CD4-positive, CD25-positive, alpha-beta regulatory T cell (primary cell): ENCODE results near the gene MEGF6. TPM values are rescaled to one million over a fixed set of nuclear protein-coding genes. Genes with fewer than 3 reads are reported as not detected.

ENCODE experiments used
- ATAC-seq, 2 donors: fragments of 150-1000 bp; cut with Tn5 transposase; one replicate each; pipeline ENCODE4 v1.10.0; 2021; ENCODE audit warnings: low read depth in 2 of 2, moderate number of reproducible peaks in 2 of 2, moderate library complexity in 1 of 2
- DNase-seq, 3 donors: peaks; one replicate each; pipeline versions ENCODE4 v3.0.0 to v3.0.0-alpha.2; 2012 to 2022; ENCODE audit warnings: mixed read lengths in 1 of 3
- H3K27ac ChIP-seq: one replicate; pipeline ENCODE4 v1.7.0; 2013; ENCODE audit warnings: mild to moderate bottlenecking, low read length; ENCODE audit not compliant: insufficient read depth, poor library complexity, severe bottlenecking
- H3K27me3 ChIP-seq: one replicate; pipeline ENCODE4 v1.7.0; 2013; ENCODE audit warnings: low read length; ENCODE audit not compliant: control insufficient read depth, insufficient read depth
- H3K36me3 ChIP-seq: one replicate; pipeline ENCODE4 v1.7.0; 2013; ENCODE audit warnings: mild to moderate bottlenecking, low read length, moderate library complexity; ENCODE audit not compliant: control insufficient read depth, insufficient read depth
- H3K4me1 ChIP-seq: 2 replicates; pipeline ENCODE4 v1.7.0; 2013; ENCODE audit warnings: mild to moderate bottlenecking, low read length; ENCODE audit not compliant: insufficient read depth, control insufficient read depth, poor library complexity, severe bottlenecking
- H3K4me3 ChIP-seq: one replicate; pipeline ENCODE4 v1.7.0; 2013; ENCODE audit warnings: low read depth, mild to moderate bottlenecking, low read length, moderate library complexity
- H3K9me3 ChIP-seq, 2 experiments: 1 replicate in 1 of 2; 2 replicates in 1 of 2; pipeline ENCODE4 v1.7.0; 2013; ENCODE audit warnings: low read length in 2 of 2, mild to moderate bottlenecking in 1 of 2, moderate library complexity in 1 of 2; ENCODE audit not compliant: control insufficient read depth in 2 of 2
- H3K27ac Mint-ChIP-seq, 3 donors: one replicate each; pipeline ENCODE4 v1.8.0; 2020 to 2022; ENCODE audit warnings: mild to moderate bottlenecking in 3 of 3, mixed read lengths in 3 of 3, moderate library complexity in 2 of 3
- H3K27me3 Mint-ChIP-seq: one replicate; pipeline ENCODE4 v1.8.0; 2022; ENCODE audit warnings: mild to moderate bottlenecking, mixed read lengths
- H3K36me3 Mint-ChIP-seq: one replicate; pipeline ENCODE4 v1.8.0; 2020; ENCODE audit warnings: mixed read lengths
- H3K4me1 Mint-ChIP-seq, 4 donors: one replicate each; pipeline ENCODE4 v1.8.0; 2020 to 2022; ENCODE audit warnings: mixed read lengths in 4 of 4, mild to moderate bottlenecking in 1 of 4
- H3K4me3 Mint-ChIP-seq, 4 donors: one replicate each; pipeline ENCODE4 v1.8.0; 2020 to 2022; ENCODE audit warnings: mild to moderate bottlenecking in 4 of 4, mixed read lengths in 4 of 4, moderate library complexity in 3 of 4
- H3K9me3 Mint-ChIP-seq, 7 donors: one replicate each; pipeline ENCODE4 v1.8.0; 2020 to 2022; ENCODE audit warnings: mixed read lengths in 7 of 7, mild to moderate bottlenecking in 3 of 7, moderate library complexity in 2 of 7
- polyA plus RNA-seq, 4 donors: library from polyadenylated mRNA; unstranded; fragments of 300-500 nt; fragmentation: Illumina TruSeq; gene quantifications; one replicate each; pipeline ENCODE4 v1.2.3, GENCODE V29; 2021
- total RNA-seq: library from RNA; stranded (reverse); gene quantifications from one replicate; pipeline ENCODE4 v1.2.3, GENCODE V29; 2022

The MEGF6 gene
- total and polyA plus RNA-seq, 5 donors from 2014 or later: 4.7 to 123 (median 6.8) TPM

DNA sequence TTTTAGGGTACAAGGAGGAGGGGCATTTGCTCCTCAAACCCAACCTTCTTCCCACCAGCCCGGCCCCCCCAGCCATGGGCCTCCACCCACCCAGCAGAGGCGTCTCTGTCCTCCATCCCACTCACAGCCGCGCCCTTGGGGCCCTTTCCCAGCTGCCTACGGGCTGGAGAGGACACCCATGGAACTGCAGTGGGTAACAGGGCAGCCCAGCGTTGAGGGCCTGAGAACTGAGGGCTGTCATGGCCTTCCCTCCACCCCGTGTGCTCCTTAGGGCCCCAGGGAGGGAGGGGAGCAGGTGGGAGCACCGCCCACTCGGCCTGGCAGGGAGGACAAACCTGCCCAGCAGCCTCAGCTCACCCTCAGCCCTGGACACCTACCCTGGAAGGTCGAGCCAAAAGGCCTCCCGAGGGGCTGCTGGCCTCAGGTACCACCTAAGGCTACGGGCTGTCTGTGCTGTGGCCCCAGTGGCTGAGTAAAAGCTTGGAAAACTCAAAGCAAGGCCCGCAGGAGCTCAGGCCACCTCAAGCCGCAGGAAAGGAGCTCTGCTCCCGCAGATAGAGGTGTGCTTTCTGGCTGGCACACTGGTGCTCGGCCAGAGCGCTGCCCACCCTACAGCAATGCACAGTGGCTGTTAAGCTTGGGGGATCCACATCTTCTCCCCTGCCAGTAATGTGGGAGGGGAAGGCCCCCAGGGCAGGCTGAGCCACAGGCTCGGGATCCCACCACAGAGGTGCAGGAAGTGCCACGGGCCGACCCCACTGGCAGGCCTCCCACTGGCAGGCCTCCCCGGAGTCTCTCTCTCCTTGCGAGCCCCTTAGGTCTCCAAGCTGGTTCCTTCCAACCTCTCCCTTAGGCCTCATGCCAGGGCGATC is 159.1 kb downstream of the MEGF6 start:
- Histone ChIP-seq H3K4me3 (no peak overlapping the region), H3K9me3 (no peaks in the 10 kb centered on the region), H3K27me3 (no peaks in the 10 kb centered on the region), H3K27ac (no peak overlapping the region), H3K36me3 (no peaks in the 10 kb centered on the region), H3K4me1 (peaks cover 19% of the 10 kb centered on the region)
- no peaks in the 10 kb centered on the region for H3K36me3 Mint-ChIP-seq
- no peak overlapping the region for H3K4me3 Mint-ChIP-seq
- peaks cover 0 to 6% (median 0%) of the 10 kb centered on the region in 7 donors for H3K9me3 Mint-ChIP-seq
- ATAC-seq (no peak), DNase-seq (no peak)
- peaks cover 0 to 9% (median 0%) of the 10 kb centered on the region in 4 donors for H3K4me1 Mint-ChIP-seq
- H3K27me3 Mint-ChIP-seq: peaks cover 8% of the 10 kb centered on the region
- no peak overlapping the region for H3K27ac Mint-ChIP-seq

DNA sequence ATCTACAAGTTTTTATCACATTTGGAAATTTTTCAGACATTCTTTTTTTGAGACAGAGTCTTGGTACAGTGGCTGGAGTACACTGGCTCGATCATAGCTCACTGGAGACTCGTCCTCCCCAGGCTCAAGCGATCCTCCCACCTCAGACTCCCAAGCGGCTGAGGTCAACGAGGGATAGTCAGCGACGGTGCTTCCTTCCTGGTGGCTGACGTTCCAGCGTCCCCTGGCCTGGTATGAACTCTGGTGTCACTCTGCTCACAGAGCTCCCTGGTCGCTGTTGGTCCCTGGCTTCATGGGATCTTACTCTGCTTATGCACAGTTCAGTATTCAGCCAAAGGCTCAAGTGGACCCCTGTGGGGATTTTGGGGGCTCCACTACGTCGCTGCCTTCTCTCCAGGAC is 160.3 kb downstream of the MEGF6 start:
- H3K9me3 ChIP-seq: no peaks in the 10 kb centered on the region
- Mint-ChIP-seq H3K4me3 (no peak overlapping the region), H3K27ac (no peak overlapping the region), H3K27me3 (peaks cover 8% of the 10 kb centered on the region), H3K4me1 (peaks cover 0 to 9% (median 0%) of the 10 kb centered on the region in 4 donors), H3K9me3 (peaks cover 0 to 6% (median 2%) of the 10 kb centered on the region in 7 donors), H3K36me3 (no peaks in the 10 kb centered on the region)
- ATAC-seq: no peak
- no peak overlapping the region for H3K4me3 ChIP-seq
- H3K36me3 ChIP-seq: no peaks in the 10 kb centered on the region
- H3K27ac ChIP-seq: no peak overlapping the region
- H3K27me3 ChIP-seq: no peaks in the 10 kb centered on the region
- DNase-seq: no peak
- H3K4me1 ChIP-seq: peaks cover 19% of the 10 kb centered on the region

DNA sequence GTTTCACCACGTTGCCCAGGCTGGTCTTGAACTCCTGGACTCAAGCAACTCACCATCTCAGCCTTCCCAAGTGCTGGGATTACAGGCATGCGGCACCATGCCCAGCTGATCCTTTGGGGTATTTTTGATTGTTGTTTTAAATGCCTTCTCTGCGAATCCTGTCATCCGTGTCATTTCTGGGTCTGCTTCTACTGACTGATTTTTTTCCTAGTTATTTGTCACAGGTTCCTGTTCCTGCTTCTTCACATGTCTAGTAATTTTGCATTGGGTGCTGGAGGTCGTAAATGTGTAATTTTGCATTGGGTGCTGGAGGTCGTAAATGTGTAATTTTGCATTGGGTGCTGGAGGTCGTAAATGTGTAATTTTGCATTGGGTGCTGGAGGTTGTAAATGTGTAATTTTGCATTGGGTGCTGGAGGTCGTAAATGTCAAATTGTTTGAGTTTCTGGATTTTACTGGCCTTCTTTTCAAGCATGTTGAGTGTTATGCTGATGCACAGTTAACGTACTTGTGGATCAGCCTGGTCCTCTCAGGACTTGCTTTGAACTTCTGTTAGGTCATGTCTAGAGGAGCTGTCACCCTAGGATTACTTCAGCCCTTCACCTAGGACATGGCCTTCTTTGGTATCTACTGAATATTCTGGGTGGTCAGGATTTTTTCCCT is 161.0 kb downstream of the MEGF6 start:
- Mint-ChIP-seq H3K9me3 (peaks cover 0 to 6% (median 2%) of the 10 kb centered on the region in 7 donors), H3K36me3 (no peaks in the 10 kb centered on the region), H3K4me1 (peaks cover 0 to 6% (median 0%) of the 10 kb centered on the region in 4 donors), H3K4me3 (no peak overlapping the region), H3K27ac (no peak overlapping the region), H3K27me3 (peaks cover 8% of the 10 kb centered on the region)
- ATAC-seq (no peak), DNase-seq (no peak)
- H3K36me3 ChIP-seq: no peaks in the 10 kb centered on the region
- no peaks in the 10 kb centered on the region for H3K9me3 ChIP-seq
- H3K4me1 ChIP-seq: peaks cover 19% of the 10 kb centered on the region
- H3K27me3 ChIP-seq: no peaks in the 10 kb centered on the region
- H3K4me3 ChIP-seq: no peak overlapping the region
- H3K27ac ChIP-seq: no peak overlapping the region

DNA sequence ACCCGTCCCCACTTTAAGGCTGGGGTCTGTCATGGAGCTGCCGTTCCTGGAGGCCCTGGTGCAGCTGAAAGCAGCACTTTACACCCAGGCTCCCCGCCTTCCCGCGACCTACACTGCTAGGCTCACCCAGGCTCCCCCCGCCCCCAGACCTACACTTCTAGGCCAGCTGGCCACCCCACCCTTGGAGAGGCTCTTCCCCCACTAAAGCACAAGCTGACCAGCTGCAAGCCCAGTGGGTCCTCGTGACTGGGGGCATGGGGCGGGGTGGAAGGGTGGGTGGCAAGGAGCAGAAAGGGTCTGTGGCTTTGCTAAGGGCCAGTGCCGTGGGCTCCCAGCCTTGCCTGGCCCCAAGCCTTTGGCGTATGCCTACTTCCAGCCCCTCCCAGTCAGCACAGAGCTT is 166.6 kb downstream of the MEGF6 start:
- Histone ChIP-seq H3K36me3 (no peaks in the 10 kb centered on the region), H3K27ac (no peak overlapping the region), H3K4me3 (no peak overlapping the region), H3K9me3 (no peaks in the 10 kb centered on the region), H3K27me3 (no peaks in the 10 kb centered on the region), H3K4me1 (no peaks in the 10 kb centered on the region)
- Mint-ChIP-seq H3K27ac (no peak overlapping the region), H3K36me3 (no peaks in the 10 kb centered on the region), H3K4me1 (no peaks in the 10 kb centered on the region), H3K9me3 (peaks cover 0 to 5% (median 2%) of the 10 kb centered on the region in 7 donors), H3K27me3 (peaks cover 8% of the 10 kb centered on the region), H3K4me3 (no peak overlapping the region)
- no peak for DNase-seq
- ATAC-seq: no peak

DNA sequence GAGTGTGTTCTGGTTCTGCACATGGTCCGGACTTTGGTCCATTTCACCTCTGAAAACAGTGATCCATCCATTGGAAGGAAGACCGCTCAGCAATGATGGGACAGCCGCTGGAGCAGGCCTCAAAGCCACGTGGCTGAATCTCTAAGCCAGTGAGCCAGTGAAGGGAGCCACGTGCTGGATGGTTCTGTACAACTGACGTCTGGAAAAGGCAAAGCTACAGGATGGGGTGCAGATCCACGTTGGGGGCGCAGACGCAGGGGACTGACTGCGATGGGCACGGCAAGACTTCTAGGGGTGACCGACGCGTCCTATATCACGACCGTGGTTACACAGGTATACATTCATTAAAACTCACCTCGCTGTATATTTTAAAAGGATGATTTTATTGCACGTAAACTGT is 167.0 kb downstream of the MEGF6 start:
- no peak overlapping the region for H3K4me3 ChIP-seq
- no peaks in the 10 kb centered on the region for H3K4me1 Mint-ChIP-seq
- no peaks in the 10 kb centered on the region for H3K36me3 Mint-ChIP-seq
- H3K9me3 Mint-ChIP-seq: peaks cover 0 to 5% (median 2%) of the 10 kb centered on the region in 7 donors
- ATAC-seq (no peak), DNase-seq (no peak)
- no peaks in the 10 kb centered on the region for H3K27me3 ChIP-seq
- H3K9me3 ChIP-seq: no peaks in the 10 kb centered on the region
- H3K27ac ChIP-seq: no peak overlapping the region
- no peak overlapping the region for H3K4me3 Mint-ChIP-seq
- no peaks in the 10 kb centered on the region for H3K4me1 ChIP-seq
- peaks cover 8% of the 10 kb centered on the region for H3K27me3 Mint-ChIP-seq
- no peak overlapping the region for H3K27ac Mint-ChIP-seq
- no peaks in the 10 kb centered on the region for H3K36me3 ChIP-seq

DNA sequence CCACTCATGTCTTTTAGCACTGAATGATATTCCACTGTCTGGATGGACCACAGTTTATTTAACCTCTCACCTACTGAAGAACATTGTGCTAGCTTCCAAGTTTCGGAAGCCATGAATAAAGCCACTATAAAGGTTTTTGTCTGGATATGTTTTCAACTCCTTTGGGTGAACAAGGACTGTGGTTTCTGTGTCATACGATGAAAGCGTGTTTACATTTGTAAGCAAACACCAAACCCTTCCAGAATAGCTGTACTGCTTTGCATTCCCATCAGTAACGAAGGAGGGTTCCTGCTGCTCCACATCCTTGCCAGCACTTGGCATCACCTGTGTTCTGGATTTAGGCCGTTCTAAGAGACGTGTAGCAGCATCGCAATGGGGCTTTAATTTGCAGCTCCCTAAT is 167.5 kb downstream of the MEGF6 start:
- Histone ChIP-seq H3K4me1 (no peaks in the 10 kb centered on the region), H3K27me3 (no peaks in the 10 kb centered on the region), H3K27ac (no peak overlapping the region), H3K36me3 (no peaks in the 10 kb centered on the region), H3K4me3 (no peak overlapping the region), H3K9me3 (no peaks in the 10 kb centered on the region)
- H3K27me3 Mint-ChIP-seq: peaks cover 4% of the 10 kb centered on the region
- H3K27ac Mint-ChIP-seq: no peak overlapping the region
- H3K9me3 Mint-ChIP-seq: peaks cover 0 to 5% (median 2%) of the 10 kb centered on the region in 7 donors
- no peaks in the 10 kb centered on the region for H3K36me3 Mint-ChIP-seq
- H3K4me3 Mint-ChIP-seq: no peak overlapping the region
- DNase-seq (no peak), ATAC-seq (no peak)
- H3K4me1 Mint-ChIP-seq: no peaks in the 10 kb centered on the region

DNA sequence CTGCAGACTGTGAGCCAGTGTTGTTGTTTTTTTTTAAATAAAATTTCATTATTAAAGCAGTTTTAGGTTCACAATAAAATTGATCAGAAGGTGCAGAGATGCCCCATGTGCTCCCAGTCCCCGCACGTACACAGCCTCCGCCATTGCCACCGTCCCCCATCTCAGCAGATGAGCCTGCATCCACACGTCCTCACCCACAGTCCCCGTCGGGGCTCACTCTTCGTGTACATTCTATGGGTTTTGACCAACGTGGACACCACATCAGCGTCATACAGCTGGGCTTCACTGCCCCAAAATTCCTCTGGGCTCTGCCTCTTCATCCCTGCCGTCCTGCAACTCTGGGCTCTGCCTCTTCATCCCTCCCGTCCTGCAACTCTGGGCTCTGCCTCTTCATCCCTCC is 168.4 kb downstream of the MEGF6 start:
- Mint-ChIP-seq H3K4me3 (no peak overlapping the region), H3K27me3 (peaks cover 4% of the 10 kb centered on the region), H3K36me3 (no peaks in the 10 kb centered on the region), H3K27ac (no peak overlapping the region), H3K4me1 (no peaks in the 10 kb centered on the region), H3K9me3 (peaks cover 0 to 2% (median 0%) of the 10 kb centered on the region in 7 donors)
- H3K27ac ChIP-seq: no peak overlapping the region
- no peaks in the 10 kb centered on the region for H3K9me3 ChIP-seq
- no peaks in the 10 kb centered on the region for H3K27me3 ChIP-seq
- no peaks in the 10 kb centered on the region for H3K4me1 ChIP-seq
- DNase-seq: no peak
- no peak overlapping the region for H3K4me3 ChIP-seq
- no peak for ATAC-seq
- H3K36me3 ChIP-seq: no peaks in the 10 kb centered on the region
